Tibial nerve (tissue), 4 donors: ENCODE measurements around the gene TDRD9.

ENCODE experiments used
- CTCF ChIP-seq, 5 experiments: fragments of 200-600 bp in 3 of 5; fragments of 450-650 bp in 2 of 5; sonication (generic) in 3 of 5; IDR thresholded peaks; one replicate each; pipeline ENCODE4 v1.5.1; 2016 to 2019; ENCODE audit warnings: antibody characterized with exemption in 5 of 5, mild to moderate bottlenecking in 3 of 5, moderate library complexity in 2 of 5
- EP300 ChIP-seq, 2 donors: sonication (generic); formaldehyde crosslinking; IDR thresholded peaks; one replicate each; pipeline ENCODE4 v1.6.1; 2017; ENCODE audit warnings: antibody characterized with exemption in 2 of 2, mild to moderate bottlenecking in 1 of 2
- POLR2A ChIP-seq, 2 donors: fragments of 450-650 bp; IDR thresholded peaks; one replicate each; pipeline ENCODE4 v1.6.1; 2017; ENCODE audit warnings: antibody characterized with exemption in 2 of 2, mild to moderate bottlenecking in 2 of 2, moderate library complexity in 2 of 2

GRCh38 chr14:104073764-104074163 is 145.5 kb downstream of the TDRD9 start:
- TF ChIP-seq CTCF (IDR thresholded peaks at IDR 0.05) = no peak
- no peak for TF ChIP-seq POLR2A (IDR thresholded peaks at IDR 0.05)
- TF ChIP-seq EP300 (IDR thresholded peaks at IDR 0.05) = no peak
